GM13976 (cell line): ENCODE data around the gene ALDH18A1.

Source experiments
- DNase-seq: peaks from one replicate; pipeline ENCODE4 v3.0.0; 2012; ENCODE audit warnings: low spot score
- CTCF ChIP-seq: IDR thresholded peaks from 2 replicates; pipeline ENCODE4 v1.5.1; 2012; ENCODE audit warnings: borderline replicate concordance, mild to moderate bottlenecking; ENCODE audit not compliant: insufficient read depth; ENCODE audit errors: extremely low read depth, missing control alignments, control extremely low read depth
- in situ Hi-C: fragments of 300-500 bp; cut with MboI; formaldehyde crosslinking; loops from one replicate; pipeline ENCODE4 v1.12.0; 2022; ENCODE audit warnings: low sequenced_read_pairs, mixed read lengths, inconsistent platforms; ENCODE audit not compliant: unreplicated experiment

Gene ALDH18A1

GRCh38 chr10:95574649-95575365 is 81.7 kb downstream of the ALDH18A1 start:
- no peak for DNase-seq
- no peak for TF ChIP-seq CTCF
- in situ Hi-C loops: loop anchor here (25.0 kb wide), 1 partner anchor 438 kb away; no protein-coding TSS in a partner anchor

- in situ Hi-C loops: no loop called here
- no peak for DNase-seq
- TF ChIP-seq CTCF: no peak
Observed at GRCh38 chr10:95573964-95574604, 82.4 kb downstream of the ALDH18A1 start.

- in situ Hi-C loops: no loop called here
- DNase-seq: no peak
- TF ChIP-seq CTCF: no peak
Observed at GRCh38 chr10:95573527-95573926, 83.0 kb downstream of the ALDH18A1 start.

GRCh38 chr10:95572131-95572820 is 84.2 kb downstream of the ALDH18A1 start:
- DNase-seq: no peak
- TF ChIP-seq CTCF: no peak
- in situ Hi-C loops: no loop called here

- DNase-seq: no peak
- in situ Hi-C loops: no loop called here
- TF ChIP-seq CTCF: no peak
Observed at GRCh38 chr10:95571390-95571789, 85.1 kb downstream of the ALDH18A1 start.

- TF ChIP-seq CTCF: no peak
- in situ Hi-C loops: no loop called here
- no peak for DNase-seq
Observed at GRCh38 chr10:95569368-95569767, 87.1 kb downstream of the ALDH18A1 start.
